GM23338 (cell line): ENCODE data around the gene ATP5MC2. TPM values are rescaled to one million over a fixed set of nuclear protein-coding genes. Genes with fewer than 3 reads are reported as not detected.

Experiments used
- ATAC-seq: fragments of 200-7000 bp; cut with Tn5 transposase; 3 replicates; pipeline ENCODE4 v1.9.1; 2020
- DNase-seq: peaks from one replicate; pipeline ENCODE4 v3.0.0-alpha.2; 2015; ENCODE audit warnings: low spot score
- H2AFZ ChIP-seq: fragments of 200-600 bp; sonication (generic); 2 replicates; pipeline ENCODE4 v1.8.0; 2016; ENCODE audit warnings: antibody characterized with exemption, mild to moderate bottlenecking, moderate library complexity
- H3F3A ChIP-seq: fragments of 200-600 bp; sonication (generic); replicated peaks from 2 replicates; pipeline ENCODE4 v1.8.0; 2017; ENCODE audit warnings: antibody characterized with exemption, mixed run types, low read depth
- H3K27ac ChIP-seq: fragments of 200-600 bp; sonication (generic); 2 replicates; pipeline ENCODE4 v1.6.1; 2016; ENCODE audit warnings: low read depth
- H3K27me3 ChIP-seq: fragments of 200-600 bp; sonication (generic); 2 replicates; pipeline ENCODE4 v1.8.0; 2016; ENCODE audit warnings: mild to moderate bottlenecking, mixed run types, moderate library complexity; ENCODE audit not compliant: insufficient read depth
- H3K36me3 ChIP-seq: fragments of 200-600 bp; sonication (generic); 2 replicates; pipeline ENCODE4 v1.8.0; 2016; ENCODE audit warnings: mild to moderate bottlenecking; ENCODE audit not compliant: insufficient read depth
- H3K4me1 ChIP-seq: fragments of 200-600 bp; sonication (generic); 2 replicates; pipeline ENCODE4 v1.8.0; 2016; ENCODE audit warnings: mild to moderate bottlenecking, moderate library complexity; ENCODE audit not compliant: insufficient read depth
- H3K4me2 ChIP-seq: fragments of 200-600 bp; sonication (generic); 2 replicates; pipeline ENCODE4 v1.7.1; 2017; ENCODE audit warnings: mixed run types
- H3K4me3 ChIP-seq: fragments of 200-600 bp; sonication (generic); 2 replicates; pipeline ENCODE4 v1.6.1; 2016; ENCODE audit warnings: mixed run types
- H3K79me2 ChIP-seq: fragments of 200-600 bp; sonication (generic); replicated peaks from 2 replicates; pipeline ENCODE4 v1.8.0; 2017; ENCODE audit warnings: mild to moderate bottlenecking; ENCODE audit not compliant: insufficient read depth
- H3K9me2 ChIP-seq: fragments of 200-600 bp; sonication (generic); 2 replicates; pipeline ENCODE4 v1.8.0; 2017; ENCODE audit not compliant: insufficient read depth
- H4K20me1 ChIP-seq: fragments of 200-600 bp; sonication (generic); replicated peaks from 2 replicates; pipeline ENCODE4 v1.8.0; 2017; ENCODE audit warnings: mild to moderate bottlenecking; ENCODE audit not compliant: insufficient read depth
- H3K27ac Mint-ChIP-seq: 2 replicates; pipeline ENCODE4 v1.8.0; 2020; ENCODE audit warnings: inconsistent platforms, mild to moderate bottlenecking, moderate library complexity, mixed read lengths
- H3K27me3 Mint-ChIP-seq: 3 replicates; pipeline ENCODE4 v1.8.0; 2022; ENCODE audit warnings: low read depth, mild to moderate bottlenecking, moderate library complexity, mixed read lengths, inconsistent platforms; ENCODE audit not compliant: insufficient read depth, poor library complexity
- H3K36me3 Mint-ChIP-seq: 3 replicates; pipeline ENCODE4 v1.8.0; 2021; ENCODE audit warnings: low read depth, mild to moderate bottlenecking, inconsistent platforms, moderate library complexity, mixed read lengths
- H3K4me1 Mint-ChIP-seq: 3 replicates; pipeline ENCODE4 v1.8.0; 2020; ENCODE audit warnings: mild to moderate bottlenecking, inconsistent platforms, mixed read lengths
- H3K4me3 Mint-ChIP-seq: 3 replicates; pipeline ENCODE4 v1.8.0; 2021; ENCODE audit warnings: moderate library complexity, mild to moderate bottlenecking, inconsistent platforms, mixed read lengths
- H3K9me3 Mint-ChIP-seq: 3 replicates; pipeline ENCODE4 v1.8.0; 2020; ENCODE audit warnings: moderate library complexity, mild to moderate bottlenecking, inconsistent platforms, mixed read lengths
- CREB1 ChIP-seq: fragments of 250-450 bp; sonication (Bioruptor Pico); IDR thresholded peaks from 2 replicates; pipeline ENCODE4 v1.5.0; 2020; ENCODE audit warnings: low read depth, mild to moderate bottlenecking, moderate library complexity
- EZH2 ChIP-seq: fragments of 200-600 bp; sonication (generic); IDR thresholded peaks from one replicate; pipeline ENCODE4 v1.8.0; 2017; ENCODE audit warnings: antibody characterized with exemption, mild to moderate bottlenecking, low read depth; ENCODE audit not compliant: unreplicated experiment
- EZH2phosphoT487 ChIP-seq: fragments of 200-600 bp; sonication (generic); IDR thresholded peaks from one replicate; pipeline ENCODE4 v1.8.1; 2018; ENCODE audit warnings: antibody characterized with exemption; ENCODE audit not compliant: unreplicated experiment
- JUNB ChIP-seq: IDR thresholded peaks from one replicate; pipeline ENCODE4 v1.6.1; 2016; ENCODE audit warnings: antibody characterized with exemption; ENCODE audit not compliant: unreplicated experiment
- POLR2AphosphoS5 ChIP-seq: IDR thresholded peaks from 2 replicates; pipeline ENCODE4 v1.6.1; 2016; ENCODE audit warnings: antibody characterized with exemption, low read depth
- STAT1 ChIP-seq: IDR thresholded peaks from one replicate; pipeline ENCODE4 v1.6.1; 2016; ENCODE audit warnings: antibody characterized with exemption; ENCODE audit not compliant: unreplicated experiment
- ZNF114 ChIP-seq: fragments of 250-450 bp; sonication (Bioruptor Pico); IDR thresholded peaks from 2 replicates; pipeline ENCODE4 v1.5.0; 2020; ENCODE audit warnings: mild to moderate bottlenecking, moderate library complexity
- polyA plus RNA-seq: library from polyadenylated mRNA; unstranded; fragments of >200 nt; fragmentation: Nextera tagmentation; extraction: Ambion mirVana; gene quantifications from 2 replicates; pipeline ENCODE4 v1.2.1, GENCODE V29; 2016
- total RNA-seq: library from RNA; depleted of rRNA; stranded (reverse); fragments of >200 nt; shearing (Covaris generic); gene quantifications from 2 replicates; pipeline ENCODE4 v1.2.3, GENCODE V29; 2014
- TF ChIP-seq, protein P1 (sequence below), 2 experiments: fragments of 200-600 bp in 1 of 2; sonication (generic) in 1 of 2; conservative IDR thresholded peaks; 2 replicates each; pipeline versions ENCODE4 v1.5.1 to v1.6.1; 2016 to 2017; ENCODE audit warnings: antibody characterized with exemption in 2 of 2, low read depth in 2 of 2, mild to moderate bottlenecking in 2 of 2, moderate library complexity in 1 of 2
- TF ChIP-seq, protein P2 (sequence below): IDR thresholded peaks from one replicate; pipeline ENCODE4 v1.6.1; 2018; ENCODE audit warnings: antibody characterized with exemption; ENCODE audit not compliant: unreplicated experiment
- TF ChIP-seq, protein P3 (sequence below): fragments of 250-450 bp; sonication (Bioruptor Pico); IDR thresholded peaks from 2 replicates; pipeline ENCODE4 v1.5.0; 2020; ENCODE audit warnings: mild to moderate bottlenecking, moderate library complexity
- TF ChIP-seq, protein P4 (sequence below): IDR thresholded peaks from 2 replicates; pipeline ENCODE4 v1.6.1; 2016; ENCODE audit warnings: antibody characterized with exemption

Gene ATP5MC2
- total and polyA plus RNA-seq, 2 experiments from 2014 or later = 362 to 821 TPM

DNA sequence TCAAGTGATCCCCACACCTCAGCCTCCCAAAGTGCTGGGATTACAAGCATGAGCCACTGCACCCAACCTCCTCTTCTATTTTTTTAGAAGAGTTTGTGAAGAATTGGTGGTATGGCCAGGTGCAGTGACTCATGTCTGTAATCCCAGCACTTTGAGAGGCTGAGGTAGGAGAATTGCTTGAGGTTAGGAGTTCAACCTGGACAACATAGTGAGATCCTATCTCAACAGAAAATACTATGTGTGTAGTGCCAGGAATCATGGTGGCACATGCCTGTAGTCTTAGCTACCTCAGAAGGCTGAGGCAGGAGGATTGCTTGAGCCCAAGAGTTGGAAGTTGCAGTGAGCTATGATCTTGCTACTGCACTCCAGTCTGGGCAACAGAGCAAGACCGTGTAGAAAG is 44.2 kb downstream of the ATP5MC2 start (continued):
- TF ChIP-seq CREB1 (CRISPR knock-in tag) (no peak), JUNB (no peak), STAT1 (no peak)

DNA sequence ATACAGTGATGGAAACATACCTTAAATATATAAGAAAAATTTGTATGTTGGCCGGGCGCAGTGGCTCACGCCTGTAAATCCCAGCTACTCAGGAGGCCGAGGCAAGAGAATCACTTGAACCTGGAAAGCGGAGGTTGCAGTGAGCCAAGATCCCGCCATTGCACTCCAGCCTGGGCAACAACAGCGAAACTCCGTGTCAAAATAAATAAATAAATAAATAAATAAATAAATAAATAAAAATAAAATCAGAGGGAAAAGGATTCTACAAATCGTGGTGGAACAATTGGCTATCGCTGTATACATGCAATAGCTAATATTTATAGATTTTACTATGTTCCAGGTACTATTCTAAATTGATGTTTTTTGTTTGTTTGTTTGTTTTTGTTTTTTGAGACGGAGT is 48.0 kb downstream of the ATP5MC2 start:
- H3K4me2 ChIP-seq = no peak overlapping the region
- peaks cover 27% of the 10 kb centered on the region for H3K79me2 ChIP-seq
- H3K27ac ChIP-seq = no peak overlapping the region
- no peaks in the 10 kb centered on the region for H3F3A ChIP-seq
- no peak for TF ChIP-seq ZNF114 (CRISPR knock-in tag)
- TF ChIP-seq, protein P1, sequence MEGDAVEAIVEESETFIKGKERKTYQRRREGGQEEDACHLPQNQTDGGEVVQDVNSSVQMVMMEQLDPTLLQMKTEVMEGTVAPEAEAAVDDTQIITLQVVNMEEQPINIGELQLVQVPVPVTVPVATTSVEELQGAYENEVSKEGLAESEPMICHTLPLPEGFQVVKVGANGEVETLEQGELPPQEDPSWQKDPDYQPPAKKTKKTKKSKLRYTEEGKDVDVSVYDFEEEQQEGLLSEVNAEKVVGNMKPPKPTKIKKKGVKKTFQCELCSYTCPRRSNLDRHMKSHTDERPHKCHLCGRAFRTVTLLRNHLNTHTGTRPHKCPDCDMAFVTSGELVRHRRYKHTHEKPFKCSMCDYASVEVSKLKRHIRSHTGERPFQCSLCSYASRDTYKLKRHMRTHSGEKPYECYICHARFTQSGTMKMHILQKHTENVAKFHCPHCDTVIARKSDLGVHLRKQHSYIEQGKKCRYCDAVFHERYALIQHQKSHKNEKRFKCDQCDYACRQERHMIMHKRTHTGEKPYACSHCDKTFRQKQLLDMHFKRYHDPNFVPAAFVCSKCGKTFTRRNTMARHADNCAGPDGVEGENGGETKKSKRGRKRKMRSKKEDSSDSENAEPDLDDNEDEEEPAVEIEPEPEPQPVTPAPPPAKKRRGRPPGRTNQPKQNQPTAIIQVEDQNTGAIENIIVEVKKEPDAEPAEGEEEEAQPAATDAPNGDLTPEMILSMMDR (conservative IDR thresholded peaks at IDR 0.05; ENCODE audit: low read depth in 2 of 2) = no peak
- TF ChIP-seq CREB1 (CRISPR knock-in tag) = no peak
- no peak for TF ChIP-seq JUNB
- TF ChIP-seq, protein P2, sequence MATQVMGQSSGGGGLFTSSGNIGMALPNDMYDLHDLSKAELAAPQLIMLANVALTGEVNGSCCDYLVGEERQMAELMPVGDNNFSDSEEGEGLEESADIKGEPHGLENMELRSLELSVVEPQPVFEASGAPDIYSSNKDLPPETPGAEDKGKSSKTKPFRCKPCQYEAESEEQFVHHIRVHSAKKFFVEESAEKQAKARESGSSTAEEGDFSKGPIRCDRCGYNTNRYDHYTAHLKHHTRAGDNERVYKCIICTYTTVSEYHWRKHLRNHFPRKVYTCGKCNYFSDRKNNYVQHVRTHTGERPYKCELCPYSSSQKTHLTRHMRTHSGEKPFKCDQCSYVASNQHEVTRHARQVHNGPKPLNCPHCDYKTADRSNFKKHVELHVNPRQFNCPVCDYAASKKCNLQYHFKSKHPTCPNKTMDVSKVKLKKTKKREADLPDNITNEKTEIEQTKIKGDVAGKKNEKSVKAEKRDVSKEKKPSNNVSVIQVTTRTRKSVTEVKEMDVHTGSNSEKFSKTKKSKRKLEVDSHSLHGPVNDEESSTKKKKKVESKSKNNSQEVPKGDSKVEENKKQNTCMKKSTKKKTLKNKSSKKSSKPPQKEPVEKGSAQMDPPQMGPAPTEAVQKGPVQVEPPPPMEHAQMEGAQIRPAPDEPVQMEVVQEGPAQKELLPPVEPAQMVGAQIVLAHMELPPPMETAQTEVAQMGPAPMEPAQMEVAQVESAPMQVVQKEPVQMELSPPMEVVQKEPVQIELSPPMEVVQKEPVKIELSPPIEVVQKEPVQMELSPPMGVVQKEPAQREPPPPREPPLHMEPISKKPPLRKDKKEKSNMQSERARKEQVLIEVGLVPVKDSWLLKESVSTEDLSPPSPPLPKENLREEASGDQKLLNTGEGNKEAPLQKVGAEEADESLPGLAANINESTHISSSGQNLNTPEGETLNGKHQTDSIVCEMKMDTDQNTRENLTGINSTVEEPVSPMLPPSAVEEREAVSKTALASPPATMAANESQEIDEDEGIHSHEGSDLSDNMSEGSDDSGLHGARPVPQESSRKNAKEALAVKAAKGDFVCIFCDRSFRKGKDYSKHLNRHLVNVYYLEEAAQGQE = no peak
- no peak for TF ChIP-seq POLR2AphosphoS5
- TF ChIP-seq, protein P3, sequence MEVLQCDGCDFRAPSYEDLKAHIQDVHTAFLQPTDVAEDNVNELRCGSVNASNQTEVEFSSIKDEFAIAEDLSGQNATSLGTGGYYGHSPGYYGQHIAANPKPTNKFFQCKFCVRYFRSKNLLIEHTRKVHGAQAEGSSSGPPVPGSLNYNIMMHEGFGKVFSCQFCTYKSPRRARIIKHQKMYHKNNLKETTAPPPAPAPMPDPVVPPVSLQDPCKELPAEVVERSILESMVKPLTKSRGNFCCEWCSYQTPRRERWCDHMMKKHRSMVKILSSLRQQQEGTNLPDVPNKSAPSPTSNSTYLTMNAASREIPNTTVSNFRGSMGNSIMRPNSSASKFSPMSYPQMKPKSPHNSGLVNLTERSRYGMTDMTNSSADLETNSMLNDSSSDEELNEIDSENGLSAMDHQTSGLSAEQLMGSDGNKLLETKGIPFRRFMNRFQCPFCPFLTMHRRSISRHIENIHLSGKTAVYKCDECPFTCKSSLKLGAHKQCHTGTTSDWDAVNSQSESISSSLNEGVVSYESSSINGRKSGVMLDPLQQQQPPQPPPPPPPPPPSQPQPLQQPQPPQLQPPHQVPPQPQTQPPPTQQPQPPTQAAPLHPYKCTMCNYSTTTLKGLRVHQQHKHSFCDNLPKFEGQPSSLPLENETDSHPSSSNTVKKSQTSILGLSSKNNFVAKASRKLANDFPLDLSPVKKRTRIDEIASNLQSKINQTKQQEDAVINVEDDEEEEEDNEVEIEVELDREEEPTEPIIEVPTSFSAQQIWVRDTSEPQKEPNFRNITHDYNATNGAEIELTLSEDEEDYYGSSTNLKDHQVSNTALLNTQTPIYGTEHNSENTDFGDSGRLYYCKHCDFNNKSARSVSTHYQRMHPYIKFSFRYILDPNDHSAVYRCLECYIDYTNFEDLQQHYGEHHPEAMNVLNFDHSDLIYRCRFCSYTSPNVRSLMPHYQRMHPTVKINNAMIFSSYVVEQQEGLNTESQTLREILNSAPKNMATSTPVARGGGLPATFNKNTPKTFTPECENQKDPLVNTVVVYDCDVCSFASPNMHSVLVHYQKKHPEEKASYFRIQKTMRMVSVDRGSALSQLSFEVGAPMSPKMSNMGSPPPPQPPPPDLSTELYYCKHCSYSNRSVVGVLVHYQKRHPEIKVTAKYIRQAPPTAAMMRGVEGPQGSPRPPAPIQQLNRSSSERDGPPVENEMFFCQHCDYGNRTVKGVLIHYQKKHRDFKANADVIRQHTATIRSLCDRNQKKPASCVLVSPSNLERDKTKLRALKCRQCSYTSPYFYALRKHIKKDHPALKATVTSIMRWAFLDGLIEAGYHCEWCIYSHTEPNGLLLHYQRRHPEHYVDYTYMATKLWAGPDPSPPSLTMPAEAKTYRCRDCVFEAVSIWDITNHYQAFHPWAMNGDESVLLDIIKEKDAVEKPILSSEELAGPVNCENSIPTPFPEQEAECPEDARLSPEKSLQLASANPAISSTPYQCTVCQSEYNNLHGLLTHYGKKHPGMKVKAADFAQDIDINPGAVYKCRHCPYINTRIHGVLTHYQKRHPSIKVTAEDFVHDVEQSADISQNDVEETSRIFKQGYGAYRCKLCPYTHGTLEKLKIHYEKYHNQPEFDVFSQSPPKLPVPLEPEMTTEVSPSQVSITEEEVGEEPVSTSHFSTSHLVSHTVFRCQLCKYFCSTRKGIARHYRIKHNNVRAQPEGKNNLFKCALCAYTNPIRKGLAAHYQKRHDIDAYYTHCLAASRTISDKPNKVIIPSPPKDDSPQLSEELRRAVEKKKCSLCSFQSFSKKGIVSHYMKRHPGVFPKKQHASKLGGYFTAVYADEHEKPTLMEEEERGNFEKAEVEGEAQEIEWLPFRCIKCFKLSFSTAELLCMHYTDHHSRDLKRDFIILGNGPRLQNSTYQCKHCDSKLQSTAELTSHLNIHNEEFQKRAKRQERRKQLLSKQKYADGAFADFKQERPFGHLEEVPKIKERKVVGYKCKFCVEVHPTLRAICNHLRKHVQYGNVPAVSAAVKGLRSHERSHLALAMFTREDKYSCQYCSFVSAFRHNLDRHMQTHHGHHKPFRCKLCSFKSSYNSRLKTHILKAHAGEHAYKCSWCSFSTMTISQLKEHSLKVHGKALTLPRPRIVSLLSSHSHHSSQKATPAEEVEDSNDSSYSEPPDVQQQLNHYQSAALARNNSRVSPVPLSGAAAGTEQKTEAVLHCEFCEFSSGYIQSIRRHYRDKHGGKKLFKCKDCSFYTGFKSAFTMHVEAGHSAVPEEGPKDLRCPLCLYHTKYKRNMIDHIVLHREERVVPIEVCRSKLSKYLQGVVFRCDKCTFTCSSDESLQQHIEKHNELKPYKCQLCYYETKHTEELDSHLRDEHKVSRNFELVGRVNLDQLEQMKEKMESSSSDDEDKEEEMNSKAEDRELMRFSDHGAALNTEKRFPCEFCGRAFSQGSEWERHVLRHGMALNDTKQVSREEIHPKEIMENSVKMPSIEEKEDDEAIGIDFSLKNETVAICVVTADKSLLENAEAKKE (CRISPR knock-in tag) = no peak
- TF ChIP-seq EZH2phosphoT487 = no peak
- TF ChIP-seq, protein P4, sequence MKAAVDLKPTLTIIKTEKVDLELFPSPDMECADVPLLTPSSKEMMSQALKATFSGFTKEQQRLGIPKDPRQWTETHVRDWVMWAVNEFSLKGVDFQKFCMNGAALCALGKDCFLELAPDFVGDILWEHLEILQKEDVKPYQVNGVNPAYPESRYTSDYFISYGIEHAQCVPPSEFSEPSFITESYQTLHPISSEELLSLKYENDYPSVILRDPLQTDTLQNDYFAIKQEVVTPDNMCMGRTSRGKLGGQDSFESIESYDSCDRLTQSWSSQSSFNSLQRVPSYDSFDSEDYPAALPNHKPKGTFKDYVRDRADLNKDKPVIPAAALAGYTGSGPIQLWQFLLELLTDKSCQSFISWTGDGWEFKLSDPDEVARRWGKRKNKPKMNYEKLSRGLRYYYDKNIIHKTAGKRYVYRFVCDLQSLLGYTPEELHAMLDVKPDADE = no peak
- TF ChIP-seq EZH2 = no peak
- peaks cover 9% of the 10 kb centered on the region for H3K27me3 Mint-ChIP-seq
- H3K36me3 Mint-ChIP-seq = no peaks in the 10 kb centered on the region
- H3K4me1 ChIP-seq = peaks cover 22% of the 10 kb centered on the region
- no peaks in the 10 kb centered on the region; the same call in 2 of the 3 replicates for H3K9me3 Mint-ChIP-seq
- no peak overlapping the region for H3K4me3 Mint-ChIP-seq
- no peak for ATAC-seq
- H3K9me2 ChIP-seq = no peaks in the 10 kb centered on the region
- no peak for DNase-seq
- H4K20me1 ChIP-seq = no peaks in the 10 kb centered on the region
- H3K4me3 ChIP-seq = no peak overlapping the region
- H3K4me1 Mint-ChIP-seq = peaks cover 26% of the 10 kb centered on the region
- no peaks in the 10 kb centered on the region for H3K27me3 ChIP-seq
- 0 out of 2 replicates have a peak overlapping the region, but pooled peaks have one; percentile 28 for H2AFZ ChIP-seq
- no peak overlapping the region for H3K27ac Mint-ChIP-seq
- no peaks in the 10 kb centered on the region for H3K36me3 ChIP-seq
